T-helper 1 cell treated with Interleukin-12 subunit alpha and Interleukin-12 subunit beta and Interleukin-4 antibody, amounts not matched to agents 30 μg/mL and 1 μg/mL, for 36 hours (primary cell): ENCODE measurements around the gene ARID1B.
"Not testable (repeated sequence)": the region's sequence is repeated elsewhere in the genome, so short reads cannot be mapped to it uniquely, and the experiment has no call there.

ENCODE experiments used
- H3K27ac Mint-ChIP-seq: one replicate; pipeline ENCODE4 v1.8.0; 2021; ENCODE audit warnings: mild to moderate bottlenecking, mixed read lengths
- H3K27me3 Mint-ChIP-seq: one replicate; pipeline ENCODE4 v1.8.0; 2021; ENCODE audit warnings: low read depth, mixed read lengths
- H3K36me3 Mint-ChIP-seq: one replicate; pipeline ENCODE4 v1.8.0; 2021; ENCODE audit warnings: low read depth, mixed read lengths
- H3K4me1 Mint-ChIP-seq: one replicate; pipeline ENCODE4 v1.8.0; 2021; ENCODE audit warnings: low read depth, mixed read lengths
- H3K4me3 Mint-ChIP-seq: one replicate; pipeline ENCODE4 v1.8.0; 2021; ENCODE audit warnings: mild to moderate bottlenecking, moderate library complexity, mixed read lengths
- H3K9me3 Mint-ChIP-seq: one replicate; pipeline ENCODE4 v1.8.0; 2021; ENCODE audit warnings: mixed read lengths

ARID1B gene

DNA sequence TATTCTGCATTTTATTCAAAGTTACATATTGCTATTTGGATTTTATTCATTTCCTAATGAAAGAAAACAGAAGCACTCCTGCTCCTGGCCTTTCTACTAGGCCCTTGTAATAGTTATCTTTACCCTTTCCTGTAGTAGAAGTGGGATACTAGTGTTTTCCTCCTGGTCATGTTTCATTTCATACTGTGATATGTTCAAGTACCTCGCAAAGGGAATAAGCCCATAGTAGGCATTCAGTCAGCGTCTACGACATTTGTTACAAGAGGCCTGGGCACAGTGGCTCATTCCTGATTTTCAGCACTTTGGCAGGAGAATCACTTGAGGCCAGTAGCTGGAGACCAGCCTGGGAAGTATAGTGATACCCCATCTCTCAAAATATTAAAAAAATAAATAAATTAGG lies 154.1 kb downstream of the ARID1B start:
- H3K4me1 Mint-ChIP-seq = peaks cover 27% of the 10 kb centered on the region
- peaks cover 11% of the 10 kb centered on the region for H3K36me3 Mint-ChIP-seq
- no peak overlapping the region for H3K4me3 Mint-ChIP-seq
- H3K9me3 Mint-ChIP-seq = no peaks in the 10 kb centered on the region
- no peak overlapping the region for H3K27ac Mint-ChIP-seq
- no peaks in the 10 kb centered on the region for H3K27me3 Mint-ChIP-seq

DNA sequence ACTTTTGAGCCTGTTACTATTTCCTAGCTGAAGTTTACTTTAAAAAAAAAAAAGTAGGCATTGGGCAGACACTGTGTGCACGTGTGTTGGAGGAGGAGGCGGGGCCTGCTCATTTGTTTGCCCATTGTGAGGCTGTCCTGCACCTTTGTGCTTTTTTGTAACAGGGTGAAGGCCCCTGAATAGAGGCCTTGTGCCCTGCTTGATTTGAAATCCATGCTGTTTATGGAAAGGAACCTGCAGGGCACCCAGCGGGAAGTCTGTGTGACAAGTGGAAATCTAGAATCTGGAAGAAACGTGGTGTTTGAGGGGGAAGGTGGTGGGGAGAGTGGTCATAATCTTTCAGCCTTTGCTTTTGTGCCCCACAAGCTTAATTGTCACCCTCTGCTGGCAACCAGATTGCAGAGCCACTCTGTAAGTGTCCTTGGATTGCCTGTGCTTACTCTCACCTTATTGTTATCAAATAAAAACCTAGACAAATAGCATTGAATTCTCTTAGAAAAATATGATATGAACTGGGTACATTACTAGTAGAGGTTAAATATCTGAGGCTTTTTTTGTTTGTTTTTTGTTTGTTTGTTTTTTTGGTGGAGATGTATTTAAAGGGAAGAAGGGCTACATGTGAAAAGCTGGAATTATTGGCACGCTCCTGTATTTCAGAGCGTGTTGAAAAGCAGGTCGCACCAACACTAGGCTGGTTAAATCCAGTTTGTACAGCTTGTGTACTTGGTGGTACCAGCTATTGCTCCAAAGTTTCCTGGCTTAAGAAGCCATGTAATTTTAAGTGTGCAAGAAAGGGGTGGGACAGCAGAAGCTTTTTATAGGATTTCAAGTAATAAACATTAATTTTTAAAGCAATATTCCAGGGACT lies 156.3 kb downstream of the ARID1B start:
- Mint-ChIP-seq H3K27me3 (no peaks in the 10 kb centered on the region), H3K4me3 (no peak overlapping the region), H3K9me3 (no peaks in the 10 kb centered on the region), H3K4me1 (peaks cover 18% of the 10 kb centered on the region), H3K36me3 (peaks cover 7% of the 10 kb centered on the region), H3K27ac (no peak overlapping the region)

DNA sequence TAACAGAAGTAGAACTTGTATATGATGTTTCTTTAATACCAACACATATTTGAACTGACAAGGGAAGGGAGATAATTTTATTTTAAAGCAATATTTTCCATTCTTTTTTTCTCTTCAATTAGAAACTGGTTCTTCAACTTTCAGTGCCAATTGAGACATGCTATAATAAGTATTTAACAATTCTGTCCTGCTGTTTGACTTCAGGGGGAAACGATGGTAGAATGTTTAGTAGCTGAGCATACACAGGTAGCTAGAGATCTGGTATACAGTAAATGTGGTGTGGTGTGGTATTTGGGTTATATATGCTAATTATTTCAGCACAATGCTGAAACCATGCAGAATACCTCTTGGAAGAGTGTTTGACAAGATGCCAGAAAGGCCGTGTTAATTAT lies 156.9 kb downstream of the ARID1B start:
- H3K4me1 Mint-ChIP-seq = peaks cover 15% of the 10 kb centered on the region
- no peaks in the 10 kb centered on the region for H3K9me3 Mint-ChIP-seq
- no peak overlapping the region for H3K27ac Mint-ChIP-seq
- no peak overlapping the region for H3K4me3 Mint-ChIP-seq
- H3K27me3 Mint-ChIP-seq = no peaks in the 10 kb centered on the region
- H3K36me3 Mint-ChIP-seq = peaks cover 7% of the 10 kb centered on the region

DNA sequence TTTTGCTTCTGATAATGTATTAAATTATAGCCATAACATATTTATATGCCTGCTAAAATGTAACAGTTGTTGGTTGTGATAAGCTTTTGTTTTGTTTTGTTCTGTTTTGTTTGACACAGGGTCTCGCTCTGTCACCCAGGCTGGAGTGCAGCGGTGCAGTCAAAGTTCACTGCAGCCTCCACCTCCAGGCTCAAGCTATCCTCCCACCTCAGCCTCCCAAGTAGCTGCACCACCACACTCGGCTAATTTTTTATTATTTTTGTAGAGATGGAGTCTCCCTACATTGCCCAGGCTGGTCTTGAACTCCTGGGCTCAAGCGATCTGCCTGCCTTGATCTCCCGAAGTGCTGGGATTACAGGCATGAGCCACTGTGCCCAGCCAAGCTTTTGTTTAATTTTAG lies 157.8 kb downstream of the ARID1B start:
- Mint-ChIP-seq H3K36me3 (peaks cover 7% of the 10 kb centered on the region), H3K4me3 (no peak overlapping the region), H3K9me3 (no peaks in the 10 kb centered on the region), H3K27ac (no peak overlapping the region), H3K4me1 (peaks cover 7% of the 10 kb centered on the region), H3K27me3 (no peaks in the 10 kb centered on the region)

DNA sequence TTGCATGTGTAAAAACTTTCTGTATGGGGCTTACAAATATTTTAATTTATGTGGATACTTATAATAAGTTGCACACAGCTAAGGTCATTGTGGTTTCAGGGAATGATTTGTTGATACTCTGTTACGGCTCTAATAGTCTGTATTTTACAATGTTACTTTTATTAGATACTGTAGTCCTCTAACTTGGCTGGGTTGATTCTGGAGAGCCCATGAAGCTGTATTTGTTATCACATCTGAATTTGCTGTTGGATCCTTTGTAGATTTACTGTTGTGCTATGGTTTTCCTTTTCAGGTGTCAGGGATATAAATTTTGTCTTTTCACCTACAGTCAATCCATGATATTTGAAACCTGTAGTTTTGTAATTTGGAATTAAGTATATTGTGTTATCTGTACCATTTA lies 161.0 kb downstream of the ARID1B start:
- no peak overlapping the region for H3K27ac Mint-ChIP-seq
- H3K27me3 Mint-ChIP-seq = no peaks in the 10 kb centered on the region
- H3K9me3 Mint-ChIP-seq = no peaks in the 10 kb centered on the region
- peaks cover 2% of the 10 kb centered on the region for H3K4me1 Mint-ChIP-seq
- peaks cover 7% of the 10 kb centered on the region for H3K36me3 Mint-ChIP-seq
- no peak overlapping the region for H3K4me3 Mint-ChIP-seq

DNA sequence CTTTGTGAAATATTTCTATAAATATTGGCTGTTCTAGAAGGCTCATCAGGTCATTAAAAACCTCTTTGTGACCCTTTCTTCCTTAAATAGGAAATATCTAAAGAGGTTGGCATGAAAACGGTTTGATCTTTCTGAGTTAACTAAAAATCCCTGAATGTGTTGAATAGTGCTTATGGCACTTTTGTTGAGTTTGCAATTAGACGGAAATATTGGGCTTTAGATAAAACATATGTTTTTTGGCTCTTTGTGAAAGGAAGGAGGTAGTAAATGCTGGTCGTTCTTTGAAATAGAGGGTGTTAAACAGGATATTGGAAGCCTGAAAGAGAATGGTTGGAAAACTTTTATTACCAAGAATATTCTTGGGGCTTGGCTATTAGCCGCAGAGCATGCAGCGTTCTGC lies 163.0 kb downstream of the ARID1B start:
- peaks cover 2% of the 10 kb centered on the region for H3K4me1 Mint-ChIP-seq
- H3K36me3 Mint-ChIP-seq = peaks cover 6% of the 10 kb centered on the region
- no peak overlapping the region for H3K4me3 Mint-ChIP-seq
- H3K9me3 Mint-ChIP-seq = no peaks in the 10 kb centered on the region
- H3K27ac Mint-ChIP-seq = no peak overlapping the region
- no peaks in the 10 kb centered on the region for H3K27me3 Mint-ChIP-seq

DNA sequence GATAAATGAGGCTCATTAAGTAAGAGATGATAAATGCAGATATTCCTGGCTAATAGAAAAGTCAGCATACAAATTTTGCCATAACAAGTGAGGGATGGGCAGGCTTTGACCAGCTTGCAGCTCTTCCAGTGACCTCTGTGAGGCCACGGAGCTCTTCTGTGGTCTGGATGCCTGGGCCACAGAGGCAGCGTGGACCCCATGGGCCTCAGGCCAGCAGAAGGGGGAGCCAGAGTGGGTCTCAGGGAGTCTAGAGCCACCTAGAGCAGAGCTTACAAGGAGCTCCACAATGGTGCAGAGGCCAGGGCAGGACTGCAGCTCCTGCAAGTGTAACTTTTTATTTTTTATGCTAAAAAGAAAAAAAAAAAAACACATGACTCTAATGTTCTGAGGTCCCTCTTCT lies 165.1 kb downstream of the ARID1B start:
- no peak overlapping the region for H3K27ac Mint-ChIP-seq
- no peaks in the 10 kb centered on the region for H3K27me3 Mint-ChIP-seq
- peaks cover 4% of the 10 kb centered on the region for H3K4me1 Mint-ChIP-seq

DNA sequence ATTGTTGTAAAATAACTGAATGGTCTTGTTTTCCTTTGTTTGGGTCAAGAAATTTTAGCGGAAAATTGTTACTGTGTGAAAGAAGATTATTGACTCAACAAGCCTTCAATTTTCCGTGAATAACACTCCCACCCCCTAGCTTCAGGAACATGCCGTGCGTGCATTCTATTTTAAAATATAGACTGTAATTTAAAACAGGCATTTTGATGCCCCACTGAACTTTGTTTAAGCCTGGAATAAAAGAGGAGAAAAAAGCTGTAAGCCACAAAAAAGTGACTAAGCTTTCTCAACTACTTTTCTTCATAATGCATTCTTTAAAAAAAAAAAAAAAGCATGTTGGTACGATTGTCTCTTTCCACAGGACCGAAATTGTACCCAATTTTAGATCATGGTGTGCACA lies 166.0 kb downstream of the ARID1B start:
- H3K27me3 Mint-ChIP-seq = no peaks in the 10 kb centered on the region
- no peak overlapping the region for H3K27ac Mint-ChIP-seq
- no peaks in the 10 kb centered on the region for H3K36me3 Mint-ChIP-seq
- no peaks in the 10 kb centered on the region for H3K9me3 Mint-ChIP-seq
- peaks cover 4% of the 10 kb centered on the region for H3K4me1 Mint-ChIP-seq
- H3K4me3 Mint-ChIP-seq = no peak overlapping the region

More for the DNA sequence above, 165.1 kb downstream of the ARID1B start:
- Mint-ChIP-seq H3K36me3 (no peaks in the 10 kb centered on the region), H3K4me3 (no peak overlapping the region), H3K9me3 (no peaks in the 10 kb centered on the region)

DNA sequence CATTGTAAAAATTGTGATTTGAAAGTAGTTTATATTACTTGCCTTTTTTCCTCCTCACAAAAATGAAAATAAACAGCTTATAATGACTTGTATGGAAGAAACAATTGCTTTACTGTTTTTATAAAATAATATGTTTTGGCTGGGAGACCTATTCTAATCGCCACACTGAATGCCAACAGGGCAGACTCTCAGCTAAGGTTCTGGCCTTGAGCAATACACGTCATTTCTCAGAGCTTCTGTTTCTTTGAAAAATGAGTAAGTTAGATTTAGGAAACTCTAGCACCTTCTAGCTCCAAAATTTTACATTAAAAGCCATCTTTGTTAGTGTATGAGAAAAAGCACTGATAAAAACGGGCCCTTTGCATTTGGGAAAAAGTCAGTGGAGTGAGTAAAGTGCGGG lies 166.6 kb downstream of the ARID1B start:
- no peak overlapping the region for H3K4me3 Mint-ChIP-seq
- no peaks in the 10 kb centered on the region for H3K9me3 Mint-ChIP-seq
- H3K36me3 Mint-ChIP-seq = no peaks in the 10 kb centered on the region
- no peak overlapping the region for H3K27ac Mint-ChIP-seq
- H3K4me1 Mint-ChIP-seq = peaks cover 4% of the 10 kb centered on the region
- H3K27me3 Mint-ChIP-seq = no peaks in the 10 kb centered on the region

DNA sequence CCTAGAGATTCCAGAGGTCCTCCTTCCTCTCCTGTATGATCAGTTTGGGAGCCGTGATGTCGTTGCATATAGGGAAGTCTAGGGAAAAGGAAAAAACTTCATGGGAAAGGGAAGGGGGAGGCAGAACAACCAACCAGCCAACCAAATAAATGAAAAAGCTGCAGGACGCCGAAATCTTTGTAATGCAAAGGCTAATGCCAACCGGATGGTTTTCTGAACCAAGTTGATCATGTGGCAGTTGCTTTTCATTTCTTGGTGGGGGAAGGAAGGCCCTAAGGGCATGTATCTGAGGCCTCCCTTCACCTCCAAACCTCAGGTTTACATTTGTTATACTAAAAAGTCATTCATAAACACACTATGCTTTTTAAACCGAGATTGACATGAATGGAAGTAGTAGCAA lies 167.2 kb downstream of the ARID1B start:
- Mint-ChIP-seq H3K27ac (no peak overlapping the region), H3K4me1 (peaks cover 7% of the 10 kb centered on the region)

DNA sequence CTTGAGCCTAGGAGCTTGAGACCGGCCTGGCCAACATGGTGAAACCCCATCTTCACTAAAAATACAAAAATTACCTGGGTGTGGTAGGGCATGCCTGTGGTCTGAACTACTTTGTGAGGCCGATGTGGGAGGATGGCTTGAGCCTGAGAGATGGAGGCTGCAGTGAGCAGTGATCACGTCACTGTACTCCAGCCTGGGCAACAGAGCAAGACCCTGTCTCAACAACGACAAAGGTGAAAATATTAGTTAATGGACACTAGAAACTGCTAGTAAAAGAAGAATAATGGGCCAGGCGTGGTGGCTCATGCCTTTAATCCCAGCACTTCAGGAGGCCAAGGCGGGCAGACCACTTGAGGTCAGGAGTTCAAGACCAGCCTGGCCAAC lies 168.6 kb downstream of the ARID1B start:
- H3K4me1 Mint-ChIP-seq, H3K9me3 Mint-ChIP-seq, H3K27me3 Mint-ChIP-seq, H3K4me3 Mint-ChIP-seq, H3K36me3 Mint-ChIP-seq, H3K27ac Mint-ChIP-seq: not testable (repeated sequence)

More for the DNA sequence above, 167.2 kb downstream of the ARID1B start:
- Mint-ChIP-seq H3K4me3 (no peak overlapping the region), H3K9me3 (no peaks in the 10 kb centered on the region), H3K36me3 (no peaks in the 10 kb centered on the region), H3K27me3 (no peaks in the 10 kb centered on the region)

DNA sequence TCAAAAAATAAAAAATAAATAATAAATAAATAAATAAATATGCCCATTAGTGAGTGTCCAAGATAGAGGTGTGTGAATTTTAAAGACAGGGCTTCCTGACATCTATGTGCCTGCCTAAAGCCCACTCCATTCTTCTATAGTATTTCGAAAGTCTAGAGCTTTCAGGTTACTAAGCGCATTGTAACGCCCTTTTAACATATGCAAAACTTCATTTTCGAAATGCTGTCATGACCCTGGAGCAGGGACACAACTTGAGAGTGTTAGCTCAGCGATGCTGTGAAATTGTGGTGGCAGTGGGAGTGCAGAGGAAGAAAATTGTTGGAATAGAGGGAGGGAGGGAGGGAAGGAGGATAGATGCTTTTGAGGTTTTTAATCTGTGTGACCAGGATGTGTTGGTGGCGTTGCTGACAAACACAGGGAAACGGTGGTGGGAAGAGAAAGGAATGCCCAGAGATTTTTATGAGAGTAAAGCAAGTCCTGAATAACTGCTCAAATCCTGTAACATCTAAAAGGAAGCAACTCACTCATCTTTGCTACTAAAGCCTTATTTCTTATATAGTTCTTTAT lies 169.3 kb downstream of the ARID1B start:
- Mint-ChIP-seq H3K4me3 (no peak overlapping the region), H3K4me1 (peaks cover 9% of the 10 kb centered on the region), H3K36me3 (no peaks in the 10 kb centered on the region), H3K27ac (no peak overlapping the region), H3K9me3 (no peaks in the 10 kb centered on the region), H3K27me3 (no peaks in the 10 kb centered on the region)

DNA sequence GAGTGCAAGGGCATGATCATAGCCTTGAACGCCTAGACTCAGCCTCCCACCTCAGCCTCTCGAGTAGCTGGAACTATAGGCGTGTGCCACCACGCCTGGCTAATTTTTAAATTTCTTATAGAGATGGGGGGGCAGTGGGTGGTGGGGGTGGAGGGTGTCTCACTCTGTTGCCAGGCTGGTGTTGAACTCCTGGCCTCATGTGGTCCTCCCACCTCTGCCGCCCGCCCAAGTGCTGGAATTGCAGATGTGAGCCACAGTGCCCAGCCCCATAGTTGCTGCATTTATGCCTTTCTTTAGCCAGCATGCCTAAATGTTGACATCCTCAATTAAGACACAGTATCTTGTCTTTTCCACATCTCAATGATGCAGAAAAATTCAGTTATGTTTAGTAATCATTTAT lies 171.1 kb downstream of the ARID1B start:
- no peaks in the 10 kb centered on the region for H3K9me3 Mint-ChIP-seq
- no peak overlapping the region for H3K4me3 Mint-ChIP-seq
- H3K27ac Mint-ChIP-seq = no peak overlapping the region
- H3K27me3 Mint-ChIP-seq = no peaks in the 10 kb centered on the region
- H3K36me3 Mint-ChIP-seq = no peaks in the 10 kb centered on the region
- H3K4me1 Mint-ChIP-seq = peaks cover 13% of the 10 kb centered on the region

DNA sequence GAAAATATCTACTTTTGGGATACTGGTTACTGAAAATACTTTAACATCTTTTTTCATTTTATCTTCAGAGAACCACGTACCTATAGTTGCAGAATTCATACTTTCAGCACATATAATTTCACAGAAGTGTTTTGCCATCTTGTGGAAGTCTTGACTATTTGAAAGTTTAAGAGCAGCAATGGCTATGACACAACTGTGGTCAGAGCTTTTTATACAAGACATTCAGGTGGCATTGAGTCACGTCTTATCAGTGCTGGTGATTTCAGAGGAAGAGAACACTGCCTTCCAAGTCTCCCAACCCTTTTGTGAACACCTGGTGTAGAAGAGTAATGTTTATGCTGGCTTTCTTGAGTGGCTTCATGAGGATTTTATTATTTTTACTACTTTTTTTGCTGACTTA lies 171.6 kb downstream of the ARID1B start:
- Mint-ChIP-seq H3K4me3 (no peak overlapping the region), H3K4me1 (peaks cover 18% of the 10 kb centered on the region), H3K9me3 (no peaks in the 10 kb centered on the region), H3K36me3 (no peaks in the 10 kb centered on the region), H3K27me3 (no peaks in the 10 kb centered on the region), H3K27ac (no peak overlapping the region)

DNA sequence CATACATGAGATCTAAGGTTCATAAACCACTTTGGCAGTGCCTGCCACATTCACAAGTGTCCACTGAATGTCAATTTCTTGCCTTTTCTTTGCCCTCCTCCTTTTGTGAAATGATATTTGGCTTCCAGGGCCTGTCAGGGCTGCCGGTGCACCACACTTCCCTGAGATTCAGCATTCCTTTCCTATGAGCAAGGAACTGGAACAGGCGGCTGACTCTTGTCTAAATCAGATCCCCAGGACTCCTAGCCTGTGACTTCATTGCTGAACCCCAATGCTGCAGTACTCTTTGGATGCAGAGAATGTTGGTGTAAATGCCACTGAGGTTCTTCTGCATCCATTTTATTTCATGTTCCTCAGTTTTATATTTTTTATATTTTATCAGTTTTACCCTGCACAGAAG lies 172.2 kb downstream of the ARID1B start:
- Mint-ChIP-seq H3K9me3 (no peaks in the 10 kb centered on the region), H3K27ac (no peak overlapping the region), H3K4me3 (no peak overlapping the region), H3K27me3 (no peaks in the 10 kb centered on the region), H3K4me1 (peaks cover 19% of the 10 kb centered on the region), H3K36me3 (no peaks in the 10 kb centered on the region)
